ENCODE data around the gene PRX.

GRCh38 chr19:40443131-40443999 lies 30.2 kb upstream of the PRX start:
- TF ChIP-seq CTCF (IDR thresholded peaks at IDR 0.05; ENCODE audit: low read length) (no peak), EZH2 (IDR thresholded peaks at IDR 0.05; ENCODE audit: borderline replicate concordance, low read length) (no peak)

Data from OCI-LY1 (cell line).